Measurements from ENCODE around the gene ZSWIM9. TPM values are rescaled to one million over a fixed set of nuclear protein-coding genes. Genes with fewer than 3 reads are reported as not detected.

The ZSWIM9 gene
- total and polyA plus RNA-seq, 4 donors, result 0.25 to 2.5 (median 1.6) TPM

- TF ChIP-seq TAF1 (conservative IDR thresholded peaks at IDR 0.05) (no peak), EGR1 (IDR thresholded peaks at IDR 0.05; ENCODE audit: low read depth in 2 of 2) (no peak), SP1 (IDR thresholded peaks at IDR 0.05) (no peak), ZBTB33 (IDR thresholded peaks at IDR 0.05) (no peak), RXRA (IDR thresholded peaks at IDR 0.05) (no peak), HNF4A (conservative IDR thresholded peaks at IDR 0.05) (no peak), MAX (IDR thresholded peaks at IDR 0.05) (no peak), FOXA2 (IDR thresholded peaks at IDR 0.05) (no peak), JUND (IDR thresholded peaks at IDR 0.05) (no peak), YY1 (IDR thresholded peaks at IDR 0.05) (no peak), REST (IDR thresholded peaks at IDR 0.05) (no peak), CTCF (IDR thresholded peaks at IDR 0.05; ENCODE audit: low read depth, low read length, missing input control) (no peak), ATF3 (IDR thresholded peaks at IDR 0.05) (no peak), HNF4G (IDR thresholded peaks at IDR 0.05) (no peak), RAD21 (IDR thresholded peaks at IDR 0.05) (no peak)
- Histone ChIP-seq H3K9ac (ENCODE audit: low read depth in 1 of 2, low read length in 2 of 2) (no peak overlapping the region), H3K4me1 (ENCODE audit: control insufficient read depth in 4 of 4, insufficient read depth in 4 of 4, low read length in 3 of 4) (peaks cover 0 to 9% (median 7%) of the 10 kb centered on the region in 4 donors), H3K36me3 (ENCODE audit: control insufficient read depth in 4 of 4, insufficient read depth in 3 of 4, low read depth in 1 of 4, low read length in 3 of 4) (peaks cover 0 to 8% (median 0%) of the 10 kb centered on the region in 4 donors), H3K27ac (ENCODE audit: low read depth in 1 of 2, low read length in 2 of 2) (no peak overlapping the region), H3K9me3 (ENCODE audit: control insufficient read depth in 4 of 4, low read length in 3 of 4) (no peaks in the 10 kb centered on the region), H3K27me3 (ENCODE audit: control insufficient read depth in 4 of 4, insufficient read depth in 4 of 4, low read length in 3 of 4) (no peaks in the 10 kb centered on the region), H3K4me3 (ENCODE audit: low read depth in 1 of 3, low read length in 3 of 3) (no peak overlapping the region)
- 92% methylated on average over 10 of the region's 10 CpGs for WGBS
- DNase-seq (ENCODE audit: low spot score), result no peak
Observed at GRCh38 chr19:48175578-48175977, 5.1 kb downstream of the ZSWIM9 start.

DNA sequence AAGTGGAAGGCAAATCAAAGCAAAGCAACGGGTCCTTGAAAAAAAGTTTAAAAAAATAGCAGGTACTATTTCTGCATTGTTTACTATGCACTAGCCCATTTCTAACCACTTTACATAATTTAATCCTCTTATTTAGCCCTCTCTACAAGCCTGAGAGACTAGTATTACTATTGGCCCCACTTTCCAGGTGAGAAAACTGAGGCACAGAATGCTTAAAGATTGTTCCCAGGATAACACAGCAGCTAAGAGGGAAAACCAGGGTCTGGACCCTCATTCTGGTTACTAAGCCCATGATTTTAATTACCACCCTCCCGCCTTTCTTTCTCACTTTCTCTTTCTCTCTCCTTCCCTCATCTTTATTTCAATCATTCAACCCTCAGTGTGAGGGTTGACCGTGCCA lies 5.7 kb downstream of the ZSWIM9 start:
- Histone ChIP-seq H3K4me3 (ENCODE audit: low read depth in 1 of 3, low read length in 3 of 3) (no peak overlapping the region), H3K4me1 (ENCODE audit: control insufficient read depth in 4 of 4, insufficient read depth in 4 of 4, low read length in 3 of 4) (peaks cover 0 to 4% (median 2%) of the 10 kb centered on the region in 4 donors), H3K27ac (ENCODE audit: low read depth in 1 of 2, low read length in 2 of 2) (no peak overlapping the region), H3K36me3 (ENCODE audit: control insufficient read depth in 4 of 4, insufficient read depth in 3 of 4, low read depth in 1 of 4, low read length in 3 of 4) (peaks cover 0 to 8% (median 0%) of the 10 kb centered on the region in 4 donors), H3K27me3 (ENCODE audit: control insufficient read depth in 4 of 4, insufficient read depth in 4 of 4, low read length in 3 of 4) (no peaks in the 10 kb centered on the region), H3K9me3 (ENCODE audit: control insufficient read depth in 4 of 4, low read length in 3 of 4) (peaks cover 0 to 3% (median 1%) of the 10 kb centered on the region in 4 donors), H3K9ac (ENCODE audit: low read depth in 1 of 2, low read length in 2 of 2) (no peak overlapping the region)
- DNase-seq (ENCODE audit: low spot score), result no peak
- 96% methylated on average over 3 of the region's 3 CpGs for WGBS
- no peak for TF ChIP-seq ZBTB33 (IDR thresholded peaks at IDR 0.05)
- TF ChIP-seq CTCF (IDR thresholded peaks at IDR 0.05; ENCODE audit: low read depth, low read length, missing input control), result no peak
- TF ChIP-seq NR2F2 (IDR thresholded peaks at IDR 0.05), result no peak
- TF ChIP-seq ATF3 (IDR thresholded peaks at IDR 0.05), result no peak
- no peak for TF ChIP-seq FOXA2 (IDR thresholded peaks at IDR 0.05)

Data from liver (tissue), 9 donors.